ENCODE data around the gene FGG. TPM values are rescaled to one million over a fixed set of nuclear protein-coding genes. Genes with fewer than 3 reads are reported as not detected.

Gene FGG
- total and polyA plus RNA-seq, 3 donors from 2014 or later: 0.25 to 5.1 (median 2.8) TPM

DNA sequence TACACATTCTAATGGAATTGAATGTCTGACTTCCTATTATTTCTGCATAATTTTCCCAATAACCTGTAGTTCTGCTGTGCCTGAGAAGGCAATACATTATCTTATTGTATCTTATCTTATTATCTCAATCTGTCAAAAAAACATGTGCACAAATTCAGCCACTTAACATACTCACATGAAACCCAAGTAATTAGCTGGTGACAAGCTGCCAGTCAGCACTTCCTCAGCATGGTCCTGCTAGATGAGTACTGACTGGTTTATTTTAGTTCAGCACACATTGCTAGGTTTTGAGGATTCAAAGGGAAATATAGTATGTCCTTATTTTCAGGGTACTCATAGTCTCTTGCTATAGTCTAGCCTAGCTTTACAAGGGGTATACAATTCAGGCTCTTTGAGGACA is 17.9 kb upstream of the FGG start:
- no peak overlapping the region for H3K4me3 ChIP-seq
- no peak for TF ChIP-seq CTCF (IDR thresholded peaks at IDR 0.05)
- no peak for TF ChIP-seq POLR2A (IDR thresholded peaks at IDR 0.05)
- no peaks in the 10 kb centered on the region for H3K27me3 ChIP-seq
- H3K36me3 ChIP-seq (ENCODE audit: low read depth, missing control alignments): no peaks in the 10 kb centered on the region
- no peak overlapping the region for H3K27ac ChIP-seq
- intact Hi-C loops (cut with DNase I; ENCODE audit: low total_unique reads): no loop called here
- no peak for DNase-seq
- no peaks in the 10 kb centered on the region for H3K4me1 ChIP-seq
- no peaks in the 10 kb centered on the region for H3K9me3 ChIP-seq

- H3K27ac ChIP-seq: peak overlapping the region in 1 of 2 donors; percentile 30
- intact Hi-C loops (cut with DNase I; ENCODE audit: low total_unique reads): no loop called here
- 4 to 12% methylated on average over 8 to 48 of the region's 48 CpGs for WGBS, 2 donors
These were observed 14.5 kb upstream of the FGG start for GRCh38 chr4:154626793-154627484.

GRCh38 chr4:154625971-154626370 is 13.5 kb upstream of the FGG start:
- WGBS, 2 donors: 44 to 63% methylated on average over 3 of the region's 3 CpGs

More at GRCh38 chr4:154626793-154627484, 14.5 kb upstream of the FGG start:
- no peaks in the 10 kb centered on the region for H3K9me3 ChIP-seq
- DNase-seq: peak; percentile 82
- TF ChIP-seq CTCF (IDR thresholded peaks at IDR 0.05): peak; percentile 27 to 48 (median 37)
- no peak for TF ChIP-seq POLR2A (IDR thresholded peaks at IDR 0.05)
- no peaks in the 10 kb centered on the region for H3K27me3 ChIP-seq
- H3K4me3 ChIP-seq: peak overlapping the region; percentile 49 to 58
- no peaks in the 10 kb centered on the region for H3K4me1 ChIP-seq
- no peaks in the 10 kb centered on the region for H3K36me3 ChIP-seq (ENCODE audit: low read depth, missing control alignments)

GRCh38 chr4:154623995-154624394 is 11.5 kb upstream of the FGG start:
- Histone ChIP-seq H3K27me3 (no peaks in the 10 kb centered on the region), H3K36me3 (ENCODE audit: low read depth, missing control alignments) (no peaks in the 10 kb centered on the region), H3K27ac (no peak overlapping the region), H3K4me1 (no peaks in the 10 kb centered on the region), H3K9me3 (no peaks in the 10 kb centered on the region), H3K4me3 (no peak overlapping the region)
- intact Hi-C loops (cut with DNase I; ENCODE audit: low total_unique reads): no loop called here
- no peak for TF ChIP-seq CTCF (IDR thresholded peaks at IDR 0.05)
- TF ChIP-seq POLR2A (IDR thresholded peaks at IDR 0.05): no peak
- WGBS, 2 donors: 79 to 91% methylated on average over 7 of the region's 7 CpGs
- DNase-seq: no peak

More at GRCh38 chr4:154625971-154626370, 13.5 kb upstream of the FGG start:
- H3K36me3 ChIP-seq (ENCODE audit: low read depth, missing control alignments): no peaks in the 10 kb centered on the region
- DNase-seq: no peak
- H3K9me3 ChIP-seq: no peaks in the 10 kb centered on the region
- intact Hi-C loops (cut with DNase I; ENCODE audit: low total_unique reads): no loop called here
- H3K4me1 ChIP-seq: no peaks in the 10 kb centered on the region
- no peak overlapping the region for H3K4me3 ChIP-seq
- H3K27me3 ChIP-seq: no peaks in the 10 kb centered on the region
- TF ChIP-seq CTCF (IDR thresholded peaks at IDR 0.05) (no peak), POLR2A (IDR thresholded peaks at IDR 0.05) (no peak)
- H3K27ac ChIP-seq: no peak overlapping the region

GRCh38 chr4:154623436-154623835 is 11.0 kb upstream of the FGG start:
- TF ChIP-seq POLR2A (IDR thresholded peaks at IDR 0.05) (no peak), CTCF (IDR thresholded peaks at IDR 0.05) (no peak)
- intact Hi-C loops (cut with DNase I; ENCODE audit: low total_unique reads): no loop called here
- WGBS, 2 donors: 59% methylated on average over 3 of the region's 3 CpGs
- Histone ChIP-seq H3K4me3 (no peak overlapping the region), H3K27ac (no peak overlapping the region), H3K4me1 (no peaks in the 10 kb centered on the region), H3K9me3 (no peaks in the 10 kb centered on the region), H3K27me3 (no peaks in the 10 kb centered on the region), H3K36me3 (ENCODE audit: low read depth, missing control alignments) (no peaks in the 10 kb centered on the region)
- no peak for DNase-seq

Data from testis (tissue), 3 donors.